ENCODE measurements around the gene RAD21L1.
A peak's percentile ranks its signal among the peaks of the same experiment; 100 is the strongest.

Gene RAD21L1

DNA sequence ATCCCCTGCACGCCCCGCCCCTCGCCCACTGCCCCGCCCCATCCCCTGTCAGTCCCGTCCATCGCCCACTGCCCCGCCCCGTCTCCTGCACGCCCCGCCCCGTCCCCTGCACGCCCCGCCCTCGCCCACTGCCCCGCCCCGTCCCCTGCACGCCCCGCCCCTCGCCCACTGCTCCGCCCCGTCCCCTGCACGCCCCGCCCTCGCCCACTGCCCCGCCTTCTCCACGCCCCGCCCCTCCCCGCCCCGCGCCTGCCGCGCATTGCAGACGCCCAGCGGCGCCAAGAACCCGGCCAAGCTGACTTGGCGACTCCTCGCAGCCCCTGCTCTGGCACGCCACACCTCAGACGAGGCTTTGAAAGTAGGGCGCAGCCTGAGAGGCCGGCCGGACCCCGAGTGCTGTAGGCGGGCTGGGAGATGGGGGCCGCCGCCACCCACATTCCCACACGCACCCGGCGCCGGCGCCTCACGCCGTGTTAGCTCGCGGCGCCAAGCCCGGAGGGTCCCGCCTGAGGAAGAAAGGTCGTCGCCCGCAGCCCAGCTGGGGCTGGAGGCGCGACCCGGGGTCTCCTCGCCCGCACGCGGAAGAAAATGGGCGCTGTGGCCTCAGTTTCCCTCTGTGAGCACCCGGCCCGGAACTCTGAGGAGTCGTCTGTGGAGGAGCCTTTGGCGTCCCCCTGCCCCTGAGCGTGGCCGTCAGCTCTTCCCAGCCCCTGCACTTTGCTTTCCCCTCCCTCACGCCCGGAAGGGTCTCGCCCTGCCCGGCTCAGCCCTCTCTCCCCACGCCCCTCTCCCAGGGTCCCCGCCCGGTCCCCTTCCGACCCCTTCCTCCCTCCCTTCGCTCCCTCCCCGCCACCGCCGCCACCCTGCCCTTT is at the start of gene RAD21L1:
RAD21L1 (plus strand) TSS at position 262 of the 872 bp plus-strand sequence. CDS start 2,410 bp downstream, outside the sequence.
- TF ChIP-seq, protein P1, sequence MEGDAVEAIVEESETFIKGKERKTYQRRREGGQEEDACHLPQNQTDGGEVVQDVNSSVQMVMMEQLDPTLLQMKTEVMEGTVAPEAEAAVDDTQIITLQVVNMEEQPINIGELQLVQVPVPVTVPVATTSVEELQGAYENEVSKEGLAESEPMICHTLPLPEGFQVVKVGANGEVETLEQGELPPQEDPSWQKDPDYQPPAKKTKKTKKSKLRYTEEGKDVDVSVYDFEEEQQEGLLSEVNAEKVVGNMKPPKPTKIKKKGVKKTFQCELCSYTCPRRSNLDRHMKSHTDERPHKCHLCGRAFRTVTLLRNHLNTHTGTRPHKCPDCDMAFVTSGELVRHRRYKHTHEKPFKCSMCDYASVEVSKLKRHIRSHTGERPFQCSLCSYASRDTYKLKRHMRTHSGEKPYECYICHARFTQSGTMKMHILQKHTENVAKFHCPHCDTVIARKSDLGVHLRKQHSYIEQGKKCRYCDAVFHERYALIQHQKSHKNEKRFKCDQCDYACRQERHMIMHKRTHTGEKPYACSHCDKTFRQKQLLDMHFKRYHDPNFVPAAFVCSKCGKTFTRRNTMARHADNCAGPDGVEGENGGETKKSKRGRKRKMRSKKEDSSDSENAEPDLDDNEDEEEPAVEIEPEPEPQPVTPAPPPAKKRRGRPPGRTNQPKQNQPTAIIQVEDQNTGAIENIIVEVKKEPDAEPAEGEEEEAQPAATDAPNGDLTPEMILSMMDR (IDR thresholded peaks at IDR 0.05; ENCODE audit: control insufficient read depth, insufficient read depth, low read depth, low read length, missing control alignments) = no peak
- DNase-seq (ENCODE audit: low read depth) = no peak

DNA sequence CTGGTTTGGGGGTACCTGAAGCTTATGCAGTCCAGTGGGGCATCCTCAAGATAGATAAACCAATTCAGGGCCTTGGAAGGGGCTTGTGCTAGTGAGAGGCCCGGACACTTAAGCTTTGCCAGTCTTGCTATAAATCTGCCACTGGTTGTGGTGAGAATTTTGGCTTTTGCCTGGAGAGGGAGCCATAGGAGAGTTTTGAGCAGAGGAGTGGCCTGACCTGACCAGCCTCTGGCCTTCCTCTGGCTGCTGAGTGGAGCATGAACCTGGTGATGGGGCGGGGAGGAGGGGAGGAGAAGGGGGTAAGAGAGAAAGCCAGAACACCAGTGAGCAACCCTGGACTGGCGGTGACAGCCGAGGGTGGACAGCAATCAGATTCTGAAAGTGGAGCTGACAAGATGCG is 48.2 kb upstream of the RAD21L1 start:
- H3K4me3 ChIP-seq (ENCODE audit: control insufficient read depth, low read depth, low read length) = no peak overlapping the region
- TF ChIP-seq, protein P1 (IDR thresholded peaks at IDR 0.05; ENCODE audit: control insufficient read depth, insufficient read depth, low read depth, low read length, missing control alignments) = peak; percentile 4
- no peak for DNase-seq (ENCODE audit: low read depth)

More for the DNA sequence above, at the start of gene RAD21L1:
- H3K4me3 ChIP-seq (ENCODE audit: control insufficient read depth, low read depth, low read length) = peak within 1 kb of the TSS; percentile 67

DNA sequence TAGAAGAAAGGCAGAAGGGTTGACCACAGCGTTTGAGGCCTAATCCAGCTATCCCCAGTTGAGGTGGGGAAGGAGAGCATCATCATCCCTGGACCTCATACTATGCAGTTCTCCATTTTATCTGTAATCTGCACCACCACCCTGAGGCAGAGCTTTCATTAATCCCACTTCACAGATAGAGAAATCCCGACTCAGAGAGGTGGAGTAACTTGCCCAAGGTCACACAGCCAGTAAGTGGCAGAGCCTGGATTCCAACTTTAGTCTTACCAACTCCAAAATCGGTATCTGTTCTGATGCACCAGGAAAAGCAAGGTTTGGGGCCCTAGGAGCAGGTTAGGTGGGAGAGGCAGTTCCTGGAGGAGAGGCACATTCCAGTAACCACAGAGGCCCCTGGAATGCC is 47.7 kb upstream of the RAD21L1 start:
- TF ChIP-seq, protein P1 (IDR thresholded peaks at IDR 0.05; ENCODE audit: control insufficient read depth, insufficient read depth, low read depth, low read length, missing control alignments) = no peak
- no peak for DNase-seq (ENCODE audit: low read depth)
- no peak overlapping the region for H3K4me3 ChIP-seq (ENCODE audit: control insufficient read depth, low read depth, low read length)

DNA sequence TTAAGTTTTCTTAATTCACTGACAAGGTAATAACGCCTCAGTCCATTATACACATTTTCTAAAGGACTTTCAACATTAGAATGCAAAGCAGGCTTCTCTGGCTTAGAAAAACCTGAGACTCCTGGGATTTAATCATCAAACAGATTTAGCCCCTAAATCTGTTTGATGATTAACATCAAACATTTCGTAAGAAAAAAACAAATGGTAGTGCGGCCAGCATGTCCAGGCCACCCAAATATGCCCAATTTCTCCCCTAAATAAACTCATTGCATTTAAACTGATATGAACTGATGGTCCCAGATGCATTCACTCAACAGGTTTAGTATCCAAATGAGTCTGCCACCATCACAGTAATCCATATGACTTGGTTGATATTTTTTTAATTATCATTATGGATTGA is 47.2 kb upstream of the RAD21L1 start:
- no peak overlapping the region for H3K4me3 ChIP-seq (ENCODE audit: control insufficient read depth, low read depth, low read length)
- TF ChIP-seq, protein P1 (IDR thresholded peaks at IDR 0.05; ENCODE audit: control insufficient read depth, insufficient read depth, low read depth, low read length, missing control alignments) = no peak
- DNase-seq (ENCODE audit: low read depth) = no peak

DNA sequence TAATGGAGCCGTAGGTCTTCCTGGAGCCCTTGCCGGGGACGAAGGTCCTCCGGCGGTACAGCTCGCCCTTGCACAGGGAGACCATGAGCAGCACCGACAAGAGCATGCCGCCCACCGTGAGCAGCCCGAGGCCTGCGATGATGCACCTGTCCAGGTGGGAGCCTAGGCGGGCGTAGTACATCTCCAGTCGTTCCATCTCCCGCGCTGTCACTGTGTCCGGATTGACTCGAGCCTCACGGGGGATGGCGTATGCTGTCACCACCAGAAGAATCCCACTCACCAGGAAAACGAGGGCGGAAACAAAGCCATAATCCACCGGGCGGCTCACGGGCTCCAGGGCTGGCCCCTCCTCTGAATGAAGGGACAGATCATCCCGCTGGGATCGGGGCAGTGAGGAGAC is 44.9 kb upstream of the RAD21L1 start:
- no peak for DNase-seq (ENCODE audit: low read depth)
- TF ChIP-seq, protein P1 (IDR thresholded peaks at IDR 0.05; ENCODE audit: control insufficient read depth, insufficient read depth, low read depth, low read length, missing control alignments) = no peak
- H3K4me3 ChIP-seq (ENCODE audit: control insufficient read depth, low read depth, low read length) = no peak overlapping the region

DNA sequence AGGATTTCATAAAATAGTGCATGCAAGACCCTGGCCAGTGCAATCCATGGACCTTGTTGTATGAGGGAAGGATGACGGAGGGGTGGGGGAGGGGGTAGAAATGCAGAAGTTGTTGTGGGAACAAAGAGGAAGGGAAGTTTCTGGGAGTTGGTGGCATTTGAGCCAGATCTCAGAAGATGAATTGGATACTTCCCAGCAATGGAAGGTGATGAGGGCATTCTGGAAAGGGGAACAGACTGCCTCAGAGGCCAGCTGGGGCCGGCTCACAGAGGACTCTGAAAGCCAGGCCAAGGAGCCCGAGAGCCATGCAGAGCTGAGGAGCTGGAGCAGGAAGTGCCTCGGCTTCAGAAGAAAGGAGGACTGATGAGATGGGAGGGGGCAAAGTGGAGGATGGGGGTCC is 43.7 kb upstream of the RAD21L1 start:
- no peak overlapping the region for H3K4me3 ChIP-seq (ENCODE audit: control insufficient read depth, low read depth, low read length)
- no peak for DNase-seq (ENCODE audit: low read depth)
- TF ChIP-seq, protein P1 (IDR thresholded peaks at IDR 0.05; ENCODE audit: control insufficient read depth, insufficient read depth, low read depth, low read length, missing control alignments) = no peak

Data from AG09309 (cell line).